Memory B cell (primary cell): ENCODE measurements around the gene RNF166.

ENCODE experiments used
- ATAC-seq: fragments of 150-1000 bp; cut with Tn5 transposase; 2 replicates; pipeline ENCODE4 v1.10.0; 2021; ENCODE audit warnings: low read depth, mild to moderate bottlenecking, moderate library complexity
- DNase-seq, 2 donors: peaks; one replicate each; pipeline ENCODE4 v3.0.0; 2022; ENCODE audit warnings: low spot score in 2 of 2
- H3K27ac Mint-ChIP-seq: one replicate; pipeline ENCODE4 v1.8.0; 2022; ENCODE audit warnings: mild to moderate bottlenecking, moderate library complexity, mixed read lengths
- H3K27me3 Mint-ChIP-seq: one replicate; pipeline ENCODE4 v1.8.0; 2022; ENCODE audit warnings: mixed read lengths
- H3K36me3 Mint-ChIP-seq: one replicate; pipeline ENCODE4 v1.8.0; 2022; ENCODE audit warnings: mild to moderate bottlenecking, mixed read lengths
- H3K4me1 Mint-ChIP-seq: one replicate; pipeline ENCODE4 v1.8.0; 2022; ENCODE audit warnings: mixed read lengths
- H3K4me3 Mint-ChIP-seq: one replicate; pipeline ENCODE4 v1.8.0; 2022; ENCODE audit warnings: mild to moderate bottlenecking, moderate library complexity, mixed read lengths
- H3K9me3 Mint-ChIP-seq: one replicate; pipeline ENCODE4 v1.8.0; 2022; ENCODE audit warnings: mixed read lengths

RNF166 gene

GRCh38 chr16:88743693-88744576 lies 37.7 kb upstream of the RNF166 start:
- Mint-ChIP-seq H3K27ac (no peak overlapping the region), H3K36me3 (peaks cover 2% of the 10 kb centered on the region), H3K27me3 (no peaks in the 10 kb centered on the region), H3K9me3 (no peaks in the 10 kb centered on the region), H3K4me1 (peaks cover 29% of the 10 kb centered on the region), H3K4me3 (peak overlapping the region; percentile 5)
- DNase-seq (peak; percentile 61 to 72), ATAC-seq (no peak)

GRCh38 chr16:88742896-88743605 lies 36.8 kb upstream of the RNF166 start:
- Mint-ChIP-seq H3K4me1 (peaks cover 31% of the 10 kb centered on the region), H3K27ac (no peak overlapping the region), H3K27me3 (no peaks in the 10 kb centered on the region), H3K4me3 (no peak overlapping the region), H3K36me3 (peaks cover 2% of the 10 kb centered on the region), H3K9me3 (no peaks in the 10 kb centered on the region)
- ATAC-seq, result no peak
- no peak for DNase-seq

GRCh38 chr16:88741368-88741767 lies 35.2 kb upstream of the RNF166 start:
- Mint-ChIP-seq H3K27me3 (no peaks in the 10 kb centered on the region), H3K9me3 (no peaks in the 10 kb centered on the region), H3K36me3 (peaks cover 2% of the 10 kb centered on the region), H3K4me1 (peaks cover 21% of the 10 kb centered on the region), H3K27ac (no peak overlapping the region), H3K4me3 (no peak overlapping the region)
- no peak for DNase-seq
- ATAC-seq, result no peak

- no peaks in the 10 kb centered on the region for H3K9me3 Mint-ChIP-seq
- H3K27me3 Mint-ChIP-seq, result no peaks in the 10 kb centered on the region
- peaks cover 2% of the 10 kb centered on the region for H3K36me3 Mint-ChIP-seq
- H3K4me3 Mint-ChIP-seq, result no peak overlapping the region
- DNase-seq, result no peak
- H3K4me1 Mint-ChIP-seq, result peaks cover 16% of the 10 kb centered on the region
- ATAC-seq, result no peak
- no peak overlapping the region for H3K27ac Mint-ChIP-seq
Observed at GRCh38 chr16:88740727-88741055, 34.5 kb upstream of the RNF166 start.

- no peaks in the 10 kb centered on the region for H3K27me3 Mint-ChIP-seq
- ATAC-seq, result no peak
- H3K4me1 Mint-ChIP-seq, result peaks cover 14% of the 10 kb centered on the region
- H3K36me3 Mint-ChIP-seq, result peaks cover 2% of the 10 kb centered on the region
- DNase-seq, result no peak
- H3K9me3 Mint-ChIP-seq, result no peaks in the 10 kb centered on the region
- H3K4me3 Mint-ChIP-seq, result no peak overlapping the region
- H3K27ac Mint-ChIP-seq, result no peak overlapping the region
Observed at GRCh38 chr16:88739977-88740726, 33.9 kb upstream of the RNF166 start.

- no peaks in the 10 kb centered on the region for H3K9me3 Mint-ChIP-seq
- H3K4me3 Mint-ChIP-seq, result no peak overlapping the region
- no peak overlapping the region for H3K27ac Mint-ChIP-seq
- DNase-seq, result no peak
- peaks cover 11% of the 10 kb centered on the region for H3K4me1 Mint-ChIP-seq
- H3K36me3 Mint-ChIP-seq, result peaks cover 2% of the 10 kb centered on the region
- ATAC-seq, result no peak
- no peaks in the 10 kb centered on the region for H3K27me3 Mint-ChIP-seq
Observed at GRCh38 chr16:88739139-88739976, 33.1 kb upstream of the RNF166 start.

- Mint-ChIP-seq H3K36me3 (peaks cover 2% of the 10 kb centered on the region), H3K27me3 (no peaks in the 10 kb centered on the region), H3K4me1 (peaks cover 4% of the 10 kb centered on the region), H3K4me3 (no peak overlapping the region), H3K27ac (peak overlapping the region; percentile 45), H3K9me3 (no peaks in the 10 kb centered on the region)
- DNase-seq, result no peak
- ATAC-seq, result no peak
Observed at GRCh38 chr16:88738151-88739084, 32.2 kb upstream of the RNF166 start.

- peak; percentile 96 for ATAC-seq
Observed at GRCh38 chr16:88737298-88738150, 31.3 kb upstream of the RNF166 start.

GRCh38 chr16:88736496-88736895 lies 30.3 kb upstream of the RNF166 start:
- Mint-ChIP-seq H3K4me1 (peaks cover 4% of the 10 kb centered on the region), H3K27ac (no peak overlapping the region), H3K4me3 (no peak overlapping the region), H3K9me3 (no peaks in the 10 kb centered on the region), H3K36me3 (peaks cover 4% of the 10 kb centered on the region), H3K27me3 (no peaks in the 10 kb centered on the region)
- ATAC-seq, result no peak
- no peak for DNase-seq

More at GRCh38 chr16:88737298-88738150, 31.3 kb upstream of the RNF166 start:
- H3K36me3 Mint-ChIP-seq, result peaks cover 2% of the 10 kb centered on the region
- DNase-seq, result peak; percentile 75
- H3K27ac Mint-ChIP-seq, result no peak overlapping the region
- H3K4me3 Mint-ChIP-seq, result no peak overlapping the region
- H3K9me3 Mint-ChIP-seq, result no peaks in the 10 kb centered on the region
- H3K27me3 Mint-ChIP-seq, result no peaks in the 10 kb centered on the region
- H3K4me1 Mint-ChIP-seq, result peaks cover 4% of the 10 kb centered on the region

- Mint-ChIP-seq H3K9me3 (no peaks in the 10 kb centered on the region), H3K36me3 (peaks cover 5% of the 10 kb centered on the region), H3K4me1 (peaks cover 4% of the 10 kb centered on the region), H3K27me3 (no peaks in the 10 kb centered on the region), H3K4me3 (no peak overlapping the region), H3K27ac (no peak overlapping the region)
- ATAC-seq (no peak), DNase-seq (no peak)
Observed at GRCh38 chr16:88736088-88736487, 29.9 kb upstream of the RNF166 start.

- no peaks in the 10 kb centered on the region for H3K9me3 Mint-ChIP-seq
Observed at GRCh38 chr16:88735616-88736015, 29.4 kb upstream of the RNF166 start.

GRCh38 chr16:88735121-88735520 lies 28.9 kb upstream of the RNF166 start:
- peaks cover 5% of the 10 kb centered on the region for H3K36me3 Mint-ChIP-seq
- ATAC-seq (no peak), DNase-seq (no peak)
- peaks cover 4% of the 10 kb centered on the region for H3K4me1 Mint-ChIP-seq
- H3K27me3 Mint-ChIP-seq, result no peaks in the 10 kb centered on the region
- H3K27ac Mint-ChIP-seq, result no peak overlapping the region
- H3K9me3 Mint-ChIP-seq, result no peaks in the 10 kb centered on the region
- H3K4me3 Mint-ChIP-seq, result no peak overlapping the region

More at GRCh38 chr16:88735616-88736015, 29.4 kb upstream of the RNF166 start:
- Mint-ChIP-seq H3K27me3 (no peaks in the 10 kb centered on the region), H3K27ac (no peak overlapping the region), H3K4me1 (peaks cover 4% of the 10 kb centered on the region), H3K36me3 (peaks cover 5% of the 10 kb centered on the region), H3K4me3 (no peak overlapping the region)
- ATAC-seq, result no peak
- DNase-seq, result no peak
